Peyer's patch (tissue), 4 donors: ENCODE results near the gene GJA5.

Source experiments
- CTCF ChIP-seq, 6 experiments: fragments of 450-650 bp in 4 of 6; fragments of 200-600 bp in 2 of 6; sonication (generic) in 1 of 6; IDR thresholded peaks; one replicate each; pipeline ENCODE4 v1.5.1; 2017 to 2019; ENCODE audit warnings: antibody characterized with exemption in 6 of 6, mild to moderate bottlenecking in 3 of 6, moderate library complexity in 1 of 6
- POLR2A ChIP-seq, 2 donors: fragments of 450-650 bp; IDR thresholded peaks; one replicate each; pipeline ENCODE4 v1.5.1; 2017; ENCODE audit warnings: antibody characterized with exemption in 2 of 2, mild to moderate bottlenecking in 2 of 2, moderate library complexity in 2 of 2

- TF ChIP-seq POLR2A (IDR thresholded peaks at IDR 0.05): no peak
- TF ChIP-seq CTCF (IDR thresholded peaks at IDR 0.05): no peak
Measured at GRCh38 chr1:147753081-147753480, 7.3 kb downstream of the GJA5 start.
